Small intestine (tissue), 7 donors: ENCODE data around the gene CD8A. TPM values are rescaled to one million over a fixed set of nuclear protein-coding genes. Genes with fewer than 3 reads are reported as not detected.

ENCODE experiments used
- DNase-seq, 2 donors: peaks; one replicate each; pipeline versions ENCODE4 v3.0.0 to v3.0.0-alpha.2; 2013
- FAIRE-seq: peaks from 2 replicates; lab custom pipeline; 2012; peaks lifted over from hg19 to GRCh38; lab: Jason Lieb, UNC
- H3K27ac ChIP-seq, 3 donors: one replicate each; pipeline ENCODE4 v1.5.1; 2013; ENCODE audit warnings: low read length in 2 of 3, mild to moderate bottlenecking in 2 of 3, control low read depth in 1 of 3, inconsistent platforms in 1 of 3, low read depth in 1 of 3, moderate library complexity in 1 of 3
- H3K27me3 ChIP-seq, 3 donors: one replicate each; pipeline ENCODE4 v1.6.1; 2013; ENCODE audit warnings: low read length in 3 of 3, inconsistent platforms in 1 of 3; ENCODE audit not compliant: control insufficient read depth in 3 of 3, insufficient read depth in 3 of 3
- H3K36me3 ChIP-seq, 3 donors: one replicate each; pipeline ENCODE4 v1.6.1; 2013; ENCODE audit warnings: low read length in 3 of 3, inconsistent platforms in 1 of 3, low read depth in 1 of 3, mild to moderate bottlenecking in 1 of 3, moderate library complexity in 1 of 3; ENCODE audit not compliant: control insufficient read depth in 3 of 3, insufficient read depth in 2 of 3
- H3K4me1 ChIP-seq, 3 donors: one replicate each; pipeline ENCODE4 v1.6.1; 2013; ENCODE audit warnings: low read length in 2 of 3, inconsistent platforms in 1 of 3, low read depth in 1 of 3, mild to moderate bottlenecking in 1 of 3, moderate library complexity in 1 of 3; ENCODE audit not compliant: control insufficient read depth in 3 of 3, insufficient read depth in 2 of 3
- H3K4me3 ChIP-seq, 3 donors: one replicate each; pipeline ENCODE4 v1.5.1; 2013; ENCODE audit warnings: low read length in 3 of 3, control low read depth in 1 of 3, inconsistent platforms in 1 of 3, low read depth in 1 of 3, mild to moderate bottlenecking in 1 of 3, moderate library complexity in 1 of 3
- H3K9me3 ChIP-seq, 2 donors: one replicate each; pipeline ENCODE4 v1.6.1; 2013; ENCODE audit warnings: low read depth in 1 of 2, low read length in 1 of 2; ENCODE audit not compliant: control insufficient read depth in 2 of 2, insufficient read depth in 1 of 2
- WGBS, 3 donors: extraction: QIAGEN DNeasy Blood & Tissue Kit; methylation state at CpG; one replicate each; pipeline ENCODE4 v1.1.7; 2013; 5-methylcytosine and 5-hydroxymethylcytosine counted together
- polyA plus RNA-seq, 4 donors: library from polyadenylated mRNA; stranded (reverse) in 3 of 4; unstranded in 1 of 4; fragments of 200-250 nt in 3 of 4; fragments of 120-200 nt in 1 of 4; gene quantifications; one replicate each; pipeline versions ENCODE4 v1.2.1 to v1.2.3, GENCODE V29; 2013
- donor health status: healthy with polysubstance abuse.
- donor health status: control.
- donor health status: control.
- donor health status: Bipolar disorder and iron deficiency.
- donor health status: healthy.

The CD8A gene
- polyA plus RNA-seq, 4 donors, result 1.8 to 13.0 (median 2.8) TPM

- no peak for DNase-seq
- no peaks in the 10 kb centered on the region for H3K36me3 ChIP-seq
- peaks cover 2 to 20% (median 14%) of the 10 kb centered on the region in 3 donors for H3K27me3 ChIP-seq
- H3K4me3 ChIP-seq, result peak overlapping the region in 1 of 3 donors; percentile 35
- no peak for FAIRE-seq
- 52 to 73% (median 53%) methylated on average over 21 of the region's 21 CpGs for WGBS, 3 donors
- H3K27ac ChIP-seq, result peak overlapping the region in 1 of 3 donors; percentile 64
- H3K9me3 ChIP-seq, result no peaks in the 10 kb centered on the region
- peaks cover 0 to 3% (median 0%) of the 10 kb centered on the region in 3 donors for H3K4me1 ChIP-seq
Observed at GRCh38 chr2:86806059-86806857, 15.5 kb upstream of the CD8A start.

GRCh38 chr2:86800856-86801567 is 10.3 kb upstream of the CD8A start:
- WGBS, 3 donors, result 83 to 93% (median 92%) methylated on average over 2 of the region's 2 CpGs
- H3K4me3 ChIP-seq, result no peak overlapping the region
- no peak for FAIRE-seq
- no peak for DNase-seq
- H3K27me3 ChIP-seq, result peaks cover 0 to 6% (median under 1%) of the 10 kb centered on the region in 3 donors
- peaks cover 0 to 10% of the 10 kb centered on the region in 2 donors for H3K9me3 ChIP-seq
- H3K4me1 ChIP-seq, result no peaks in the 10 kb centered on the region
- H3K27ac ChIP-seq, result no peak overlapping the region
- H3K36me3 ChIP-seq, result no peaks in the 10 kb centered on the region

DNA sequence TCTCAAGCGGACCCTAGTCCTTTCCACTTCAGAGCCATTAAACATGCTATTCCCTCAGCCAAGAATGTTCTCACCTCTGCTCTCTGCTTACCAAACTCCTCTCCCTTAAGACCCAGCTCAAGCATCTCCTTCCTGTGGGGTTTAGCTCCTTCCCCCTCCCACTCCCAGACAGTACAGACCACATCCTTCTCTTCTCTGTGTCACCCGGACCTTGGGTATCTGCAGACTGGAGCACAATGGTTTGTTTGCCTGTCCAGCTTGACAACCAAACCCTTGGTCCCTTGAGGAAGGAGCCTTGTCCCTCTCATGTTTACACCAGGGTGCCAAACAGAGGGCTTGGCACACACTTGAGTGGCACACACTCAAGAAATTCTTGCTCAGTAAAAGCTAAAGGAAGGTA is 4.1 kb upstream of the CD8A start:
- FAIRE-seq, result no peak
- Histone ChIP-seq H3K4me3 (no peak overlapping the region), H3K9me3 (peaks cover 0 to 10% of the 10 kb centered on the region in 2 donors), H3K27me3 (peaks cover 9 to 46% (median 23%) of the 10 kb centered on the region in 3 donors), H3K27ac (no peak overlapping the region), H3K36me3 (no peaks in the 10 kb centered on the region), H3K4me1 (peaks cover 0 to 10% (median 0%) of the 10 kb centered on the region in 3 donors)
- WGBS, 3 donors, result 58 to 69% (median 65%) methylated on average over 2 of the region's 2 CpGs
- DNase-seq, result peak in 1 of 2 donors; percentile 25

DNA sequence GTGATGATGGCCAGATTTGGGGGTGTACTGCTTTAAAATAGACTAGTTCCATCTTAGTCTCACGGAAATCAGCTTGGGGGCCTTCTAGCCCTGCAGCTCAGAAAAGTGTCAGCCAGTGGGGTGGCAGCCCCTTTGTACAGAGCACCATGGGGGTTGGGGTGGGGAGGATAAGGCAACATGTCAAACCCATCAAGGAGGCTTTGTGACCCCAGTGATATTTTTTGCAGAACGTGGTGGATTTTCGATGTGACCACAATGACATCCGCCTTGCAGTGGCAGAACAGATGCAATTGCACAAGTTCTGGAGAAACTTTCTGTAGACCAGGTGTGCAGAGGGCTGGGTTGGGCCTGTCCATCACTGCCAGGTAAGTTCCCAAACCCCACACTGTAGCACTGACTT is 3.0 kb upstream of the CD8A start:
- WGBS, 3 donors, result 70 to 96% (median 78%) methylated on average over 4 of the region's 4 CpGs
- FAIRE-seq (no peak), DNase-seq (peak in 1 of 2 donors; percentile 43)
- Histone ChIP-seq H3K36me3 (no peaks in the 10 kb centered on the region), H3K27me3 (peaks cover 13 to 57% (median 30%) of the 10 kb centered on the region in 3 donors), H3K9me3 (peaks cover 0 to 10% of the 10 kb centered on the region in 2 donors), H3K4me3 (no peak overlapping the region), H3K4me1 (peaks cover 0 to 15% (median 2%) of the 10 kb centered on the region in 3 donors), H3K27ac (no peak overlapping the region)

GRCh38 chr2:86791573-86791972 is 860 bp upstream of the CD8A start:
- WGBS, 3 donors, result 40 to 45% (median 40%) methylated on average over 7 of the region's 7 CpGs
- peaks cover 0 to 15% (median 2%) of the 10 kb centered on the region in 3 donors for H3K4me1 ChIP-seq
- H3K4me3 ChIP-seq, result peak overlapping the region in 1 of 3 donors; percentile 55
- H3K27me3 ChIP-seq, result peaks cover 13 to 75% (median 29%) of the 10 kb centered on the region in 3 donors
- H3K27ac ChIP-seq, result peak overlapping the region in 2 of 3 donors; percentile 9 to 85
- no peak for FAIRE-seq
- no peaks in the 10 kb centered on the region for H3K36me3 ChIP-seq
- H3K9me3 ChIP-seq, result peaks cover 0 to under 1% of the 10 kb centered on the region in 2 donors
- DNase-seq, result no peak

GRCh38 chr2:86790134-86790675 is 508 bp downstream of the CD8A start:
- 6 to 8% (median 7%) methylated on average over 39 to 40 of the region's 40 CpGs for WGBS, 3 donors
- DNase-seq, result peak in 1 of 2 donors; percentile 42
- Histone ChIP-seq H3K9me3 (no peaks in the 10 kb centered on the region), H3K27ac (peak overlapping the region in 2 of 3 donors; percentile 64 to 85), H3K4me1 (peaks cover 0 to 15% (median 2%) of the 10 kb centered on the region in 3 donors), H3K27me3 (peaks cover 13 to 83% (median 29%) of the 10 kb centered on the region in 3 donors), H3K4me3 (peak overlapping the region in 1 of 3 donors; percentile 55), H3K36me3 (no peaks in the 10 kb centered on the region)
- no peak for FAIRE-seq

GRCh38 chr2:86789687-86790133 is 1.0 kb downstream of the CD8A start:
- DNase-seq (peak in 1 of 2 donors; percentile 24), FAIRE-seq (no peak)
- no peaks in the 10 kb centered on the region for H3K36me3 ChIP-seq
- no peaks in the 10 kb centered on the region for H3K9me3 ChIP-seq
- H3K27ac ChIP-seq, result peak overlapping the region in 2 of 3 donors; percentile 64 to 85
- peaks cover 13 to 78% (median 29%) of the 10 kb centered on the region in 3 donors for H3K27me3 ChIP-seq
- H3K4me1 ChIP-seq, result peaks cover 0 to 15% (median 2%) of the 10 kb centered on the region in 3 donors
- H3K4me3 ChIP-seq, result peak overlapping the region in 1 of 3 donors; percentile 55
- WGBS, 3 donors, result 6 to 13% (median 9%) methylated on average over 34 to 40 of the region's 40 CpGs
